ENCODE measurements around the gene NHSL1.

NHSL1 gene

GRCh38 chr6:138484018-138484731 lies 15.1 kb downstream of the NHSL1 start:
- no peak overlapping the region for H3K4me2 ChIP-seq (ENCODE audit: insufficient read depth, low read length, poor library complexity, severe bottlenecking)
- H2BK120ac ChIP-seq (ENCODE audit: low read depth, low read length) = no peak overlapping the region
- no peak overlapping the region for H3K23ac ChIP-seq (ENCODE audit: low read depth, low read length, poor library complexity)
- H3K9ac ChIP-seq (ENCODE audit: low read depth, low read length, poor library complexity) = no peak overlapping the region
- no peak overlapping the region for H2BK5ac ChIP-seq (ENCODE audit: low read length)
- no peak overlapping the region for H3K18ac ChIP-seq (ENCODE audit: low read length)
- DNase-seq (ENCODE audit: low spot score) = no peak
- no peak overlapping the region for H3K14ac ChIP-seq (ENCODE audit: low read length)
- no peak overlapping the region for H4K91ac ChIP-seq (ENCODE audit: low read depth, low read length, poor library complexity)
- H2BK12ac ChIP-seq (ENCODE audit: low read length) = no peak overlapping the region
- peaks cover 5 to 69% of the 10 kb centered on the region in 2 donors for H3K36me3 ChIP-seq (replicated peaks in 1 of 2; ENCODE audit: control insufficient read depth in 2 of 2, insufficient read depth in 2 of 2, low read length in 2 of 2)
- no peak overlapping the region for H2AFZ ChIP-seq (ENCODE audit: low read length)
- peaks cover 0 to 7% of the 10 kb centered on the region in 2 donors for H3K9me3 ChIP-seq (replicated peaks in 1 of 2; ENCODE audit: control insufficient read depth in 2 of 2, insufficient read depth in 1 of 2, low read depth in 1 of 2, low read length in 2 of 2)
- no peak overlapping the region for H2BK15ac ChIP-seq (ENCODE audit: low read length)
- no peak overlapping the region for H4K8ac ChIP-seq (ENCODE audit: low read depth, low read length)
- no peaks in the 10 kb centered on the region for H3K27me3 ChIP-seq (ENCODE audit: control insufficient read depth in 3 of 3, insufficient read depth in 3 of 3, low read depth in 1 of 3, low read length in 3 of 3)
- no peak overlapping the region for H3K4me3 ChIP-seq (ENCODE audit: low read length in 2 of 2)
- no peak overlapping the region for H2AK5ac ChIP-seq (ENCODE audit: low read depth, low read length)
- no CpG with 5 or more reads among the region's 3 CpGs for WGBS, 2 donors (ENCODE audit: extremely low coverage in 2 of 2, insufficient read length in 2 of 2, insufficient replicate concordance in 1 of 2)
- peaks cover 20 to 31% of the 10 kb centered on the region in 2 donors for H3K4me1 ChIP-seq (ENCODE audit: control insufficient read depth in 2 of 2, insufficient read depth in 1 of 2, low read depth in 1 of 2, low read length in 2 of 2)
- H3K79me1 ChIP-seq (ENCODE audit: low read depth, low read length) = no peaks in the 10 kb centered on the region
- no peak overlapping the region for H3K27ac ChIP-seq (replicated peaks; ENCODE audit: low read length)
- H3K4ac ChIP-seq (ENCODE audit: low read length) = no peak overlapping the region

GRCh38 chr6:138482816-138483215 lies 16.5 kb downstream of the NHSL1 start:
- Histone ChIP-seq H3K27ac (replicated peaks; ENCODE audit: low read length) (no peak overlapping the region), H4K8ac (ENCODE audit: low read depth, low read length) (no peak overlapping the region), H2BK15ac (ENCODE audit: low read length) (no peak overlapping the region), H3K23ac (ENCODE audit: low read depth, low read length, poor library complexity) (no peak overlapping the region), H2BK120ac (ENCODE audit: low read depth, low read length) (no peak overlapping the region), H2BK12ac (ENCODE audit: low read length) (no peak overlapping the region), H3K9ac (ENCODE audit: low read depth, low read length, poor library complexity) (no peak overlapping the region), H3K4me2 (ENCODE audit: insufficient read depth, low read length, poor library complexity, severe bottlenecking) (no peak overlapping the region), H3K4me3 (ENCODE audit: low read length in 2 of 2) (no peak overlapping the region), H3K79me1 (ENCODE audit: low read depth, low read length) (no peaks in the 10 kb centered on the region), H3K36me3 (replicated peaks in 1 of 2; ENCODE audit: control insufficient read depth in 2 of 2, insufficient read depth in 2 of 2, low read length in 2 of 2) (peaks cover 2 to 64% of the 10 kb centered on the region in 2 donors), H3K18ac (ENCODE audit: low read length) (no peak overlapping the region), H3K4me1 (ENCODE audit: control insufficient read depth in 2 of 2, insufficient read depth in 1 of 2, low read depth in 1 of 2, low read length in 2 of 2) (peaks cover 16 to 31% of the 10 kb centered on the region in 2 donors), H2AFZ (ENCODE audit: low read length) (no peak overlapping the region), H2BK5ac (ENCODE audit: low read length) (no peak overlapping the region), H3K27me3 (ENCODE audit: control insufficient read depth in 3 of 3, insufficient read depth in 3 of 3, low read depth in 1 of 3, low read length in 3 of 3) (no peaks in the 10 kb centered on the region), H4K91ac (ENCODE audit: low read depth, low read length, poor library complexity) (no peak overlapping the region), H2AK5ac (ENCODE audit: low read depth, low read length) (no peak overlapping the region), H3K4ac (ENCODE audit: low read length) (no peak overlapping the region), H3K14ac (ENCODE audit: low read length) (no peak overlapping the region), H3K9me3 (replicated peaks in 1 of 2; ENCODE audit: control insufficient read depth in 2 of 2, insufficient read depth in 1 of 2, low read depth in 1 of 2, low read length in 2 of 2) (peaks cover 0 to 7% of the 10 kb centered on the region in 2 donors)
- no CpG with 5 or more reads among the region's 3 CpGs for WGBS, 2 donors (ENCODE audit: extremely low coverage in 2 of 2, insufficient read length in 2 of 2, insufficient replicate concordance in 1 of 2)
- DNase-seq (ENCODE audit: low spot score) = no peak

GRCh38 chr6:138480279-138480949 lies 18.9 kb downstream of the NHSL1 start:
- Histone ChIP-seq H3K27ac (replicated peaks; ENCODE audit: low read length) (no peak overlapping the region), H3K18ac (ENCODE audit: low read length) (no peak overlapping the region)

GRCh38 chr6:138477913-138478539 lies 21.3 kb downstream of the NHSL1 start:
- peaks cover 0 to 4% of the 10 kb centered on the region in 2 donors for H3K4me1 ChIP-seq (ENCODE audit: control insufficient read depth in 2 of 2, insufficient read depth in 1 of 2, low read depth in 1 of 2, low read length in 2 of 2)
- H3K18ac ChIP-seq (ENCODE audit: low read length) = no peak overlapping the region
- H4K91ac ChIP-seq (ENCODE audit: low read depth, low read length, poor library complexity) = no peak overlapping the region
- no peak overlapping the region for H2AFZ ChIP-seq (ENCODE audit: low read length)
- no peak overlapping the region for H3K4me3 ChIP-seq (ENCODE audit: low read length in 2 of 2)
- H3K9me3 ChIP-seq (replicated peaks in 1 of 2; ENCODE audit: control insufficient read depth in 2 of 2, insufficient read depth in 1 of 2, low read depth in 1 of 2, low read length in 2 of 2) = peaks cover 0 to 7% of the 10 kb centered on the region in 2 donors
- no peak overlapping the region for H2AK5ac ChIP-seq (ENCODE audit: low read depth, low read length)
- WGBS, 2 donors (ENCODE audit: extremely low coverage in 2 of 2, insufficient read length in 2 of 2, insufficient replicate concordance in 1 of 2) = no CpG with 5 or more reads among the region's 4 CpGs
- H2BK5ac ChIP-seq (ENCODE audit: low read length) = no peak overlapping the region
- H3K9ac ChIP-seq (ENCODE audit: low read depth, low read length, poor library complexity) = no peak overlapping the region
- H3K14ac ChIP-seq (ENCODE audit: low read length) = no peak overlapping the region
- no peak for DNase-seq (ENCODE audit: low spot score)
- no peak overlapping the region for H2BK12ac ChIP-seq (ENCODE audit: low read length)
- H2BK15ac ChIP-seq (ENCODE audit: low read length) = no peak overlapping the region
- H3K27ac ChIP-seq (replicated peaks; ENCODE audit: low read length) = no peak overlapping the region
- peaks cover 2 to 64% of the 10 kb centered on the region in 2 donors for H3K36me3 ChIP-seq (replicated peaks in 1 of 2; ENCODE audit: control insufficient read depth in 2 of 2, insufficient read depth in 2 of 2, low read length in 2 of 2)
- H3K4ac ChIP-seq (ENCODE audit: low read length) = no peak overlapping the region
- H4K8ac ChIP-seq (ENCODE audit: low read depth, low read length) = no peak overlapping the region
- H2BK120ac ChIP-seq (ENCODE audit: low read depth, low read length) = no peak overlapping the region
- H3K4me2 ChIP-seq (ENCODE audit: insufficient read depth, low read length, poor library complexity, severe bottlenecking) = no peak overlapping the region
- no peak overlapping the region for H3K23ac ChIP-seq (ENCODE audit: low read depth, low read length, poor library complexity)
- no peaks in the 10 kb centered on the region for H3K27me3 ChIP-seq (ENCODE audit: control insufficient read depth in 3 of 3, insufficient read depth in 3 of 3, low read depth in 1 of 3, low read length in 3 of 3)
- H3K79me1 ChIP-seq (ENCODE audit: low read depth, low read length) = no peaks in the 10 kb centered on the region

More at GRCh38 chr6:138480279-138480949, 18.9 kb downstream of the NHSL1 start:
- WGBS, 2 donors (ENCODE audit: extremely low coverage in 2 of 2, insufficient read length in 2 of 2, insufficient replicate concordance in 1 of 2) = no CpG with 5 or more reads among the region's 6 CpGs
- no peak overlapping the region for H2AK5ac ChIP-seq (ENCODE audit: low read depth, low read length)
- H3K79me1 ChIP-seq (ENCODE audit: low read depth, low read length) = no peaks in the 10 kb centered on the region
- H3K36me3 ChIP-seq (replicated peaks in 1 of 2; ENCODE audit: control insufficient read depth in 2 of 2, insufficient read depth in 2 of 2, low read length in 2 of 2) = peaks cover 2 to 61% of the 10 kb centered on the region in 2 donors
- H2BK15ac ChIP-seq (ENCODE audit: low read length) = no peak overlapping the region
- H3K9me3 ChIP-seq (replicated peaks in 1 of 2; ENCODE audit: control insufficient read depth in 2 of 2, insufficient read depth in 1 of 2, low read depth in 1 of 2, low read length in 2 of 2) = peaks cover 0 to 7% of the 10 kb centered on the region in 2 donors
- no peak overlapping the region for H2BK12ac ChIP-seq (ENCODE audit: low read length)
- no peak overlapping the region for H3K9ac ChIP-seq (ENCODE audit: low read depth, low read length, poor library complexity)
- no peak overlapping the region for H3K4ac ChIP-seq (ENCODE audit: low read length)
- H4K8ac ChIP-seq (ENCODE audit: low read depth, low read length) = no peak overlapping the region
- no peaks in the 10 kb centered on the region for H3K27me3 ChIP-seq (ENCODE audit: control insufficient read depth in 3 of 3, insufficient read depth in 3 of 3, low read depth in 1 of 3, low read length in 3 of 3)
- peaks cover 9 to 15% of the 10 kb centered on the region in 2 donors for H3K4me1 ChIP-seq (ENCODE audit: control insufficient read depth in 2 of 2, insufficient read depth in 1 of 2, low read depth in 1 of 2, low read length in 2 of 2)
- H3K23ac ChIP-seq (ENCODE audit: low read depth, low read length, poor library complexity) = no peak overlapping the region
- H2BK5ac ChIP-seq (ENCODE audit: low read length) = no peak overlapping the region
- no peak overlapping the region for H2AFZ ChIP-seq (ENCODE audit: low read length)
- DNase-seq (ENCODE audit: low spot score) = no peak
- no peak overlapping the region for H4K91ac ChIP-seq (ENCODE audit: low read depth, low read length, poor library complexity)
- H3K4me3 ChIP-seq (ENCODE audit: low read length in 2 of 2) = no peak overlapping the region
- no peak overlapping the region for H2BK120ac ChIP-seq (ENCODE audit: low read depth, low read length)
- no peak overlapping the region for H3K4me2 ChIP-seq (ENCODE audit: insufficient read depth, low read length, poor library complexity, severe bottlenecking)
- H3K14ac ChIP-seq (ENCODE audit: low read length) = no peak overlapping the region
